Measurements from ENCODE around the gene ZNF543. TPM values are rescaled to one million over a fixed set of nuclear protein-coding genes. Genes with fewer than 3 reads are reported as not detected.

Gene ZNF543
- polyA plus RNA-seq, 1 donor from 2014 or later, result 9.3 TPM

- Histone ChIP-seq H3K27me3 (ENCODE audit: insufficient read depth, low read depth, low read length) (no peaks in the 10 kb centered on the region), H3F3A (ENCODE audit: insufficient read depth, low read length, poor library complexity, severe bottlenecking) (no peaks in the 10 kb centered on the region), H4K20me1 (ENCODE audit: insufficient read depth) (no peaks in the 10 kb centered on the region), H3K9me2 (ENCODE audit: insufficient read depth, low read length) (no peaks in the 10 kb centered on the region), H3K9ac (ENCODE audit: low read length) (no peak overlapping the region), H2AFZ (ENCODE audit: low read depth, low read length) (no peak overlapping the region), H3K79me2 (replicated peaks; ENCODE audit: insufficient read depth, low read length) (no peaks in the 10 kb centered on the region), H3K4me2 (ENCODE audit: low read length) (no peak overlapping the region), H3K4me3 (ENCODE audit: low read length) (no peak overlapping the region), H3K9me3 (ENCODE audit: low read length) (peaks cover 11% of the 10 kb centered on the region), H3K27ac (ENCODE audit: low read length) (no peak overlapping the region), H3K36me3 (ENCODE audit: insufficient read depth, low read length) (peaks cover 25% of the 10 kb centered on the region)
- TF ChIP-seq RAD21 (conservative IDR thresholded peaks at IDR 0.05) (no peak), TAF1 (IDR thresholded peaks at IDR 0.05; ENCODE audit: low read depth) (no peak), SMC3 (conservative IDR thresholded peaks at IDR 0.05; ENCODE audit: poor library complexity) (no peak), POLR2AphosphoS5 (IDR thresholded peaks at IDR 0.05) (no peak)
- TF ChIP-seq, protein P1, sequence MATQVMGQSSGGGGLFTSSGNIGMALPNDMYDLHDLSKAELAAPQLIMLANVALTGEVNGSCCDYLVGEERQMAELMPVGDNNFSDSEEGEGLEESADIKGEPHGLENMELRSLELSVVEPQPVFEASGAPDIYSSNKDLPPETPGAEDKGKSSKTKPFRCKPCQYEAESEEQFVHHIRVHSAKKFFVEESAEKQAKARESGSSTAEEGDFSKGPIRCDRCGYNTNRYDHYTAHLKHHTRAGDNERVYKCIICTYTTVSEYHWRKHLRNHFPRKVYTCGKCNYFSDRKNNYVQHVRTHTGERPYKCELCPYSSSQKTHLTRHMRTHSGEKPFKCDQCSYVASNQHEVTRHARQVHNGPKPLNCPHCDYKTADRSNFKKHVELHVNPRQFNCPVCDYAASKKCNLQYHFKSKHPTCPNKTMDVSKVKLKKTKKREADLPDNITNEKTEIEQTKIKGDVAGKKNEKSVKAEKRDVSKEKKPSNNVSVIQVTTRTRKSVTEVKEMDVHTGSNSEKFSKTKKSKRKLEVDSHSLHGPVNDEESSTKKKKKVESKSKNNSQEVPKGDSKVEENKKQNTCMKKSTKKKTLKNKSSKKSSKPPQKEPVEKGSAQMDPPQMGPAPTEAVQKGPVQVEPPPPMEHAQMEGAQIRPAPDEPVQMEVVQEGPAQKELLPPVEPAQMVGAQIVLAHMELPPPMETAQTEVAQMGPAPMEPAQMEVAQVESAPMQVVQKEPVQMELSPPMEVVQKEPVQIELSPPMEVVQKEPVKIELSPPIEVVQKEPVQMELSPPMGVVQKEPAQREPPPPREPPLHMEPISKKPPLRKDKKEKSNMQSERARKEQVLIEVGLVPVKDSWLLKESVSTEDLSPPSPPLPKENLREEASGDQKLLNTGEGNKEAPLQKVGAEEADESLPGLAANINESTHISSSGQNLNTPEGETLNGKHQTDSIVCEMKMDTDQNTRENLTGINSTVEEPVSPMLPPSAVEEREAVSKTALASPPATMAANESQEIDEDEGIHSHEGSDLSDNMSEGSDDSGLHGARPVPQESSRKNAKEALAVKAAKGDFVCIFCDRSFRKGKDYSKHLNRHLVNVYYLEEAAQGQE (IDR thresholded peaks at IDR 0.05; ENCODE audit: borderline replicate concordance), result no peak
Measured at GRCh38 chr19:57376151-57376550, 55.9 kb downstream of the ZNF543 start.

DNA sequence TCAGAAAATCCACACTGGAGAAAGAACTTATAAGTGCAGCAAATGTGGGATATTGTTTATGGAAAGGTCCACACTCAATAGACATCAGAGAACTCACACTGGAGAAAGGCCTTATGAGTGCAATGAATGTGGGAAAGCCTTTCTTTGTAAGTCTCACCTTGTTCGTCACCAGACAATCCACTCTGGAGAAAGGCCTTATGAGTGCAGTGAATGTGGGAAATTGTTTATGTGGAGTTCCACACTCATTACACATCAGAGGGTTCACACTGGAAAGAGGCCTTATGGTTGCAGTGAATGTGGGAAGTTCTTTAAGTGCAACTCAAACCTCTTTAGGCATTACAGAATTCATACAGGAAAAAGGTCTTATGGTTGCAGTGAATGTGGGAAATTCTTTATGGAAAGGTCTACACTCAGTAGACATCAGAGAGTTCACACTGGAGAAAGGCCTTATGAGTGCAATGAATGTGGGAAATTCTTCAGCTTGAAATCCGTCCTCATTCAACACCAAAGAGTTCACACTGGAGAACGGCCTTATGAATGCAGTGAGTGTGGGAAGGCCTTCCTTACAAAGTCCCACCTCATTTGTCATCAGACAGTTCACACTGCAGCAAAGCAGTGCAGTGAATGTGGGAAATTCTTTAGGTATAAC is 57.4 kb downstream of the ZNF543 start:
- Histone ChIP-seq H3K27ac (ENCODE audit: low read length) (no peak overlapping the region), H3K79me2 (replicated peaks; ENCODE audit: insufficient read depth, low read length) (no peaks in the 10 kb centered on the region), H2AFZ (ENCODE audit: low read depth, low read length) (no peak overlapping the region), H3K4me3 (ENCODE audit: low read length) (no peak overlapping the region), H3K4me2 (ENCODE audit: low read length) (no peak overlapping the region), H3K36me3 (ENCODE audit: insufficient read depth, low read length) (peaks cover 19% of the 10 kb centered on the region), H4K20me1 (ENCODE audit: insufficient read depth) (no peaks in the 10 kb centered on the region), H3K9me3 (ENCODE audit: low read length) (peaks cover 11% of the 10 kb centered on the region), H3K27me3 (ENCODE audit: insufficient read depth, low read depth, low read length) (no peaks in the 10 kb centered on the region), H3K9ac (ENCODE audit: low read length) (no peak overlapping the region), H3K9me2 (ENCODE audit: insufficient read depth, low read length) (no peaks in the 10 kb centered on the region), H3F3A (ENCODE audit: insufficient read depth, low read length, poor library complexity, severe bottlenecking) (no peaks in the 10 kb centered on the region)
- TF ChIP-seq EZH2 (IDR thresholded peaks at IDR 0.05; ENCODE audit: borderline replicate concordance, insufficient read depth, low read length, poor library complexity, severe bottlenecking) (no peak), MXI1 (conservative IDR thresholded peaks at IDR 0.05; ENCODE audit: poor library complexity, severe bottlenecking) (no peak), POLR2AphosphoS5 (IDR thresholded peaks at IDR 0.05) (no peak), EP300 (conservative IDR thresholded peaks at IDR 0.05; ENCODE audit: poor library complexity, severe bottlenecking) (no peak), SMC3 (conservative IDR thresholded peaks at IDR 0.05; ENCODE audit: poor library complexity) (no peak), TAF1 (IDR thresholded peaks at IDR 0.05; ENCODE audit: low read depth) (no peak), RAD21 (conservative IDR thresholded peaks at IDR 0.05) (no peak)
- TF ChIP-seq, protein P1 (IDR thresholded peaks at IDR 0.05; ENCODE audit: borderline replicate concordance), result no peak
- TF ChIP-seq, protein P2, sequence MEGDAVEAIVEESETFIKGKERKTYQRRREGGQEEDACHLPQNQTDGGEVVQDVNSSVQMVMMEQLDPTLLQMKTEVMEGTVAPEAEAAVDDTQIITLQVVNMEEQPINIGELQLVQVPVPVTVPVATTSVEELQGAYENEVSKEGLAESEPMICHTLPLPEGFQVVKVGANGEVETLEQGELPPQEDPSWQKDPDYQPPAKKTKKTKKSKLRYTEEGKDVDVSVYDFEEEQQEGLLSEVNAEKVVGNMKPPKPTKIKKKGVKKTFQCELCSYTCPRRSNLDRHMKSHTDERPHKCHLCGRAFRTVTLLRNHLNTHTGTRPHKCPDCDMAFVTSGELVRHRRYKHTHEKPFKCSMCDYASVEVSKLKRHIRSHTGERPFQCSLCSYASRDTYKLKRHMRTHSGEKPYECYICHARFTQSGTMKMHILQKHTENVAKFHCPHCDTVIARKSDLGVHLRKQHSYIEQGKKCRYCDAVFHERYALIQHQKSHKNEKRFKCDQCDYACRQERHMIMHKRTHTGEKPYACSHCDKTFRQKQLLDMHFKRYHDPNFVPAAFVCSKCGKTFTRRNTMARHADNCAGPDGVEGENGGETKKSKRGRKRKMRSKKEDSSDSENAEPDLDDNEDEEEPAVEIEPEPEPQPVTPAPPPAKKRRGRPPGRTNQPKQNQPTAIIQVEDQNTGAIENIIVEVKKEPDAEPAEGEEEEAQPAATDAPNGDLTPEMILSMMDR (IDR thresholded peaks at IDR 0.05; ENCODE audit: poor library complexity, severe bottlenecking), result no peak

Data from neural cell (in vitro differentiated cells).